Measurements from ENCODE around the gene CD83. TPM values are rescaled to one million over a fixed set of nuclear protein-coding genes. Genes with fewer than 3 reads are reported as not detected.

CD83 gene
- polyA plus RNA-seq, 1 donor = 6.8 TPM

Other genes starting within 250 kb of the CD83 start
- 0.87 TPM for gene RNF182, start 192.8 kb upstream of the CD83 start, polyA plus RNA-seq (ENCODE audit: insufficient read length)